Upper lobe of left lung (tissue), 6 donors: ENCODE data around the gene RBM18. TPM values are rescaled to one million over a fixed set of nuclear protein-coding genes. Genes with fewer than 3 reads are reported as not detected.

ENCODE experiments used
- ATAC-seq, 2 donors: fragments of 200-7000 bp; cut with Tn5 transposase; one replicate each; pipeline ENCODE4 v1.9.1; 2022; ENCODE audit warnings: mild to moderate bottlenecking in 2 of 2, moderate library complexity in 2 of 2; ENCODE audit not compliant: low FRiP score in 2 of 2
- DNase-seq, 2 donors: peaks; one replicate each; pipeline ENCODE4 v3.0.0-alpha.2; 2019 to 2020
- H3K27ac ChIP-seq, 4 donors: fragments of 200-600 bp; sonication (generic); one replicate each; pipeline ENCODE4 v1.5.1; 2016 to 2019
- H3K27me3 ChIP-seq, 4 donors: fragments of 200-600 bp; sonication (generic); one replicate each; pipeline ENCODE4 v1.5.1; 2017 to 2019
- H3K36me3 ChIP-seq, 4 donors: fragments of 200-600 bp; sonication (generic); one replicate each; pipeline ENCODE4 v1.5.1; 2016 to 2019
- H3K4me1 ChIP-seq, 4 donors: fragments of 200-600 bp; sonication (generic); one replicate each; pipeline ENCODE4 v1.5.1; 2018 to 2019
- H3K4me3 ChIP-seq, 4 donors: fragments of 200-600 bp; sonication (generic); one replicate each; pipeline ENCODE4 v1.5.1; 2017 to 2019; ENCODE audit warnings: mild to moderate bottlenecking in 2 of 4, moderate library complexity in 1 of 4
- H3K9me3 ChIP-seq, 4 donors: fragments of 200-600 bp; sonication (generic); one replicate each; pipeline ENCODE4 v1.5.1; 2018 to 2019
- EP300 ChIP-seq, 4 donors: sonication (generic); formaldehyde crosslinking; IDR thresholded peaks; one replicate each; pipeline ENCODE4 v1.5.1; 2017; ENCODE audit warnings: antibody characterized with exemption in 4 of 4, control low read depth in 2 of 4
- POLR2A ChIP-seq, 4 donors: fragments of 450-650 bp; IDR thresholded peaks; one replicate each; pipeline ENCODE4 v1.5.1; 2016 to 2017; ENCODE audit warnings: antibody characterized with exemption in 4 of 4, mild to moderate bottlenecking in 2 of 4
- POLR2AphosphoS5 ChIP-seq, 2 donors: sonication (generic); formaldehyde crosslinking; IDR thresholded peaks; one replicate each; pipeline ENCODE4 v1.5.1; 2017; ENCODE audit warnings: antibody characterized with exemption in 2 of 2
- WGBS, 2 donors: methylation state at CpG; one replicate each; pipeline ENCODE4 v1.1.5; 2017 to 2018; 5-methylcytosine and 5-hydroxymethylcytosine counted together
- total RNA-seq, 6 donors: library from RNA; depleted of rRNA in 4 of 6; stranded (reverse); fragments of >200 nt in 4 of 6; gene quantifications; one replicate each; pipeline versions ENCODE4 v1.1.0 to v1.2.1, GENCODE V29; 2016 to 2021
- TF ChIP-seq, protein P1 (sequence below), 6 experiments: fragments of 450-650 bp in 4 of 6; fragments of 200-600 bp in 2 of 6; sonication (generic) in 2 of 6; IDR thresholded peaks; one replicate each; pipeline ENCODE4 v1.5.1; 2016 to 2019; ENCODE audit warnings: antibody characterized with exemption in 6 of 6
- donor health status: DM: no; HTN: no; CAD: no; lungs with moderate emphysema.
- donor health status: DM: no; HTN: yes; CAD: no; lungs with severe emphysema.

The RBM18 gene
- total RNA-seq, 6 donors from 2014 or later = 3.0 to 19.9 (median 11.8) TPM

DNA sequence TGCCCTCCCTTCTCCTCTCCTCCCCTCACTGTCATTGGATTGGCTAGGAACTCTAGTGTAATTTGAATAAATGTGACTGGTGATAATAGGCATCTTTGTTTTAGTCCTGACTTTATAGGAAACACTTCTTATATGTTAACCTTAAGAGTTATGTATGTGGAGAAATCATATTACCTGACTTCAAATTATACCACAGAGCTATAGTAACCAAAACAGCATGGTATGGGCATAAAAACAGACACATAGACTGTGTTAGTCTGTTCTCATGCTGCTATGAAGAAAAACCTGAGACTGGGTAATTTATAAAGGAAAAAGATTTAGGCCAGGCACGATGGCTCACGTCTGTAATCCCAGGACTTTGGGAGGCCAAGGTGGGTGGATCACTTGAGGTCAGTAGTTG is 9.4 kb upstream of the RBM18 start:
- TF ChIP-seq POLR2A (IDR thresholded peaks at IDR 0.05) (no peak), POLR2AphosphoS5 (IDR thresholded peaks at IDR 0.05) (no peak), EP300 (IDR thresholded peaks at IDR 0.05) (no peak)
- TF ChIP-seq, protein P1, sequence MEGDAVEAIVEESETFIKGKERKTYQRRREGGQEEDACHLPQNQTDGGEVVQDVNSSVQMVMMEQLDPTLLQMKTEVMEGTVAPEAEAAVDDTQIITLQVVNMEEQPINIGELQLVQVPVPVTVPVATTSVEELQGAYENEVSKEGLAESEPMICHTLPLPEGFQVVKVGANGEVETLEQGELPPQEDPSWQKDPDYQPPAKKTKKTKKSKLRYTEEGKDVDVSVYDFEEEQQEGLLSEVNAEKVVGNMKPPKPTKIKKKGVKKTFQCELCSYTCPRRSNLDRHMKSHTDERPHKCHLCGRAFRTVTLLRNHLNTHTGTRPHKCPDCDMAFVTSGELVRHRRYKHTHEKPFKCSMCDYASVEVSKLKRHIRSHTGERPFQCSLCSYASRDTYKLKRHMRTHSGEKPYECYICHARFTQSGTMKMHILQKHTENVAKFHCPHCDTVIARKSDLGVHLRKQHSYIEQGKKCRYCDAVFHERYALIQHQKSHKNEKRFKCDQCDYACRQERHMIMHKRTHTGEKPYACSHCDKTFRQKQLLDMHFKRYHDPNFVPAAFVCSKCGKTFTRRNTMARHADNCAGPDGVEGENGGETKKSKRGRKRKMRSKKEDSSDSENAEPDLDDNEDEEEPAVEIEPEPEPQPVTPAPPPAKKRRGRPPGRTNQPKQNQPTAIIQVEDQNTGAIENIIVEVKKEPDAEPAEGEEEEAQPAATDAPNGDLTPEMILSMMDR (IDR thresholded peaks at IDR 0.05) = no peak
- H3K4me1 ChIP-seq = no peaks in the 10 kb centered on the region
- H3K27ac ChIP-seq = no peak overlapping the region
- WGBS, 2 donors = 95 to 98% methylated on average over 2 of the region's 2 CpGs
- H3K4me3 ChIP-seq = no peak overlapping the region
- no peaks in the 10 kb centered on the region for H3K27me3 ChIP-seq
- no peak for DNase-seq
- H3K9me3 ChIP-seq = peaks cover 0 to 10% (median 5%) of the 10 kb centered on the region in 4 donors
- ATAC-seq = no peak
- peaks cover 0 to 34% (median 5%) of the 10 kb centered on the region in 4 donors for H3K36me3 ChIP-seq

DNA sequence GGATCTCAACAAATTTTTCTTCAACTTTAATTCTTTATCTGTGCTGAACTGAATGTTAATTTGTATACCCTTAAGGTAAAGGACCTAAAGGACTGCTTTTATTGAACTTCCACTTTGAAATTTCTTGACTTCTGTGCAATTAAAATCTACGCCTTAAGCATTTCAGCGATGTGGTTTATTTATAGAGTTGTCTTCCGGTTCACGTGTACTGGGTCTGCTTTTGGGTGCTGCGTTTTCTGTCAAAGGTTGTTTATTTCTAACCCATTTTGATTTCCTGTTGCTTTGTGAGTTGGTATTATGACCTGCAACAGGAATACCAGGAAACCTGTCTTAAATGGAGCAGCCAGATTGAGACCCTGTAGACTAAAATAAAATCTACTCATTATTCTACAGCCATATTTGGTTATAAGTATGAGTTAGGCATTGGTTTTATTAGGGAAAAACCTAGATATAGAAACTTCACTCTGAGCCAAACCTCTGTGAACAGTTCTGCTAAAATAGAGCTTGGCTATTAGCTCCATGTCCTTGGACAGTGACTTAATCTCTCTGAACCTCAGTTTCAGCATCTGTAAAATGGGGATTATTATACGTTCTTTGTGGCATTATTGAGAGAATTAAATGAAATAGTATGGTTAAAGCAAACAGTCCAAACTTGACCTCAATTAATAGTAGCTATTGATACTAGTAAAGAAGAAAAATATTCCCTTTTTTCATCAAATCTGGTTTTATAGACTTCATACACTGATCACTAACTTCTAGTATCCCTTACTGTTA is 3.6 kb upstream of the RBM18 start:
- H3K9me3 ChIP-seq = no peaks in the 10 kb centered on the region
- H3K36me3 ChIP-seq = peaks cover 0 to 23% (median 5%) of the 10 kb centered on the region in 4 donors
- no peak for ATAC-seq
- no peak overlapping the region for H3K4me3 ChIP-seq
- no peak for DNase-seq
- H3K27me3 ChIP-seq = no peaks in the 10 kb centered on the region
- peaks cover 12 to 29% (median 19%) of the 10 kb centered on the region in 4 donors for H3K4me1 ChIP-seq
- TF ChIP-seq EP300 (IDR thresholded peaks at IDR 0.05) (no peak), POLR2AphosphoS5 (IDR thresholded peaks at IDR 0.05) (no peak), POLR2A (IDR thresholded peaks at IDR 0.05) (no peak)
- TF ChIP-seq, protein P1 (IDR thresholded peaks at IDR 0.05) = no peak
- H3K27ac ChIP-seq = no peak overlapping the region
- 72 to 79% methylated on average over 6 of the region's 6 CpGs for WGBS, 2 donors

DNA sequence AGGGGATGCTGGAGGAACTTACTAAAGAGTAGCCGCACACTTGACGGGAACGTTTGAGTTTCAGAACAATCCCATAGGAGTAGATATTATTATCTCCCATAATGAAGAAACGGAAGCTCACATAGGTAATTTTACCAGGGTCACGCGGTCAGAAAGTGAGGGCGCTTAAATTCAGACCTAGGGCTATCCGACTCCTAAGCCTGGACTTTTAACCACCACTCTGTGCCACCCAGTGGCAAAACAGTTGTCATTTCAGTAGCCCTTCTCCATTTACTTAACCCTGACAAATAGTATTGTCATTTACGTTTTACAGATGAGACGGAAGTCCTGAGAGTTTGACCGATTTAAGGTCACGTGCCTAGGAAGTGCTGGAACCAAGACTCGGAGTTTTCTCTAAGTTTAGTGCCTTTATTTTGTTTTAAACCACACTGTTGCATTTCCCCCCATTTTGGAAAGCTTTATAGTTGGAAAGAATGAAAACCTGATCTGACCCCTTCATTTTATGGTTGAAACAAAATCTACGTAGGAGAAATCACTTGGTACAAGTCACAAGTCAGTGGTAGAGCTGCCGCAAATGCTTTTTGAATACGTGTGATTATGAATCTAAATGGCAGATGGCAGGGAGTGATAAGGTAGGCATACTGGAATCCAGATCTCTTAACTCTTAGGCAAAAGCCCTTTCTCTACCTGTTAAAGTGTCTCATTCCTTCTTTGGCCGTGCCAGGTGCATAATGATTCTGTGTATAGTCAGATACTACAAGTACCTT is 692 bp upstream of the RBM18 start:
- H3K27me3 ChIP-seq = no peaks in the 10 kb centered on the region
- DNase-seq (no peak), ATAC-seq (peak in 1 of 2 donors; percentile 44)
- peaks cover 3 to 10% (median 4%) of the 10 kb centered on the region in 4 donors for H3K36me3 ChIP-seq
- H3K4me3 ChIP-seq = peak overlapping the region; percentile 66 to 83 (median 76)
- H3K9me3 ChIP-seq = no peaks in the 10 kb centered on the region
- 7 to 8% methylated on average over 17 of the region's 17 CpGs for WGBS, 2 donors
- peak overlapping the region; percentile 91 to 97 (median 96) for H3K27ac ChIP-seq
- TF ChIP-seq, protein P1 (IDR thresholded peaks at IDR 0.05) = peak in 1 of 6 experiments; percentile 7
- no peak for TF ChIP-seq POLR2A (IDR thresholded peaks at IDR 0.05)
- peaks cover 31 to 47% (median 36%) of the 10 kb centered on the region in 4 donors for H3K4me1 ChIP-seq

DNA sequence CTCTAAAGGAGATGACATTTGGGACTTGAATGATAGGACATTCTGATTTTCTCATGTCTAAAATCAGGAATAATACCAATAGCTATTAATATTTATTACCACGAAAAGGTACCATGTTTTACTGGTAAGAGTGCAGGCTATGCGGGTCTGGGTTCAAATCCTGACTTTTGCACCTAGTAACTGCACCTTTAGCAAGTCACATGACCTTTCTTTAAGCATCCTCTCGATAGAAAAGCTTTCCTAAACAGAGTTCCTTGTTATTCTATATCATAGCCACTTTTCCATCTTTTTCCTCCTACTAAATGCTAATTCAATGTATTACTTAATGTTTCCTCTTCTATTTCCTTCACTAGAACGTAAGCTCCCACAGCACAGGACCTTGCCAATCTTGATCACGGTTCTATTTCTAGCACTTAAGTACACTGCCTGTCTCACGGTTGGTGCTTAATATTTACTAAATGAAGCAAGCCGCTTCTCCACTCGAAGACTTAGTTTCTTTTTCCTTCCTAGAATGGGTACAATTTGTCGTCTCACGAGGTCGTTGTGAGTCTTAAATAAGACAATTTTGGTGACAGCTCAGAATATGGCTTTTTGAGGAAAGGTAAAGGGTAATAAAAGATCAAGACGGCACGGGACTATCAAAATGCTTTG is 816 bp downstream of the RBM18 start:
- Histone ChIP-seq H3K9me3 (no peaks in the 10 kb centered on the region), H3K27ac (peak overlapping the region; percentile 91 to 97 (median 96)), H3K4me1 (peaks cover 31 to 47% (median 36%) of the 10 kb centered on the region in 4 donors), H3K27me3 (no peaks in the 10 kb centered on the region), H3K4me3 (peak overlapping the region; percentile 66 to 83 (median 76)), H3K36me3 (peaks cover 9 to 25% (median 18%) of the 10 kb centered on the region in 4 donors)
- 10% methylated on average over 13 of the region's 13 CpGs for WGBS, 2 donors
- DNase-seq (no peak), ATAC-seq (no peak)
- TF ChIP-seq POLR2A (IDR thresholded peaks at IDR 0.05) = no peak
- no peak for TF ChIP-seq POLR2AphosphoS5 (IDR thresholded peaks at IDR 0.05)
- TF ChIP-seq EP300 (IDR thresholded peaks at IDR 0.05) = no peak
- TF ChIP-seq, protein P1 (IDR thresholded peaks at IDR 0.05) = no peak
